Uterine smooth muscle cell (primary cell): ENCODE measurements around the gene ASCL4. TPM values are rescaled to one million over a fixed set of nuclear protein-coding genes. Genes with fewer than 3 reads are reported as not detected.

ENCODE experiments used
- total RNA-seq: library from RNA; depleted of rRNA; stranded (reverse); fragments of >200 nt; gene quantifications from 2 replicates; pipeline ENCODE4 v1.2.3, GENCODE V29; 2014

Gene ASCL4, protein sequence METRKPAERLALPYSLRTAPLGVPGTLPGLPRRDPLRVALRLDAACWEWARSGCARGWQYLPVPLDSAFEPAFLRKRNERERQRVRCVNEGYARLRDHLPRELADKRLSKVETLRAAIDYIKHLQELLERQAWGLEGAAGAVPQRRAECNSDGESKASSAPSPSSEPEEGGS
- not detected in 2 replicates for total RNA-seq

DNA sequence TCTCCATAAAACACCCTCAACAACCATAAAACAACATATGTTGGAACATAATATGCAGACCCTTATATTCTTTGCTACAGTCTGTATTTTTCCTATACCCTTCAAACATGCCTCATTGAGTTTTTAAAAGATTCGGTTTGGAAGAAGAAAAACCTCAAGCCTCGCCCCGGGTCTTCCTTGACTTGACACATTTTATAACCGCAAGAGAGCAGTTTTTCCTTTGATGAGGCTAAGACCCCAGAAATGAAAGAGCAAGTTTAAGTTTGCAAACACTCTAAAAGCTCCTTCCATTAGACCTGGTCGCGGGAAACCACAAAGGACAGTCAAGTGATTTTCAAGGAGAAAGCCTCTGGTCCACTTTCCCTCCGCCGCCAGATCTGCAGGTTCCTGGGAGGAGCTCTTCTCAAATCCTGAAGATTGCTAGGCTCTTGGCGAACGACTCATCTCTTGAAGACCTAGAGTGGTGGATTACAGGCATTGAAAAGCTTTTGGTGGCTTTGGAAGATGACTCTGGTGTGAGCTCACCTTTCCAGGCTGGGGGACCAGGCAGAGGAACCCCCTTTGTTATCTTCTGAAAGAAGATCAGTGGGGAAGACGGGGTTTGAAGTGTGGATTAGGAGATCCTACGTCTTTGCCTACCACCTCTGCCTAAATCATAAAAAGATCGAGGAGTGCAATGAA, at the start of gene ASCL4:
ASCL4 (plus strand) TSS at position 356 of the 681 bp plus-strand sequence. CDS start 515 bp downstream, outside the sequence.

DNA sequence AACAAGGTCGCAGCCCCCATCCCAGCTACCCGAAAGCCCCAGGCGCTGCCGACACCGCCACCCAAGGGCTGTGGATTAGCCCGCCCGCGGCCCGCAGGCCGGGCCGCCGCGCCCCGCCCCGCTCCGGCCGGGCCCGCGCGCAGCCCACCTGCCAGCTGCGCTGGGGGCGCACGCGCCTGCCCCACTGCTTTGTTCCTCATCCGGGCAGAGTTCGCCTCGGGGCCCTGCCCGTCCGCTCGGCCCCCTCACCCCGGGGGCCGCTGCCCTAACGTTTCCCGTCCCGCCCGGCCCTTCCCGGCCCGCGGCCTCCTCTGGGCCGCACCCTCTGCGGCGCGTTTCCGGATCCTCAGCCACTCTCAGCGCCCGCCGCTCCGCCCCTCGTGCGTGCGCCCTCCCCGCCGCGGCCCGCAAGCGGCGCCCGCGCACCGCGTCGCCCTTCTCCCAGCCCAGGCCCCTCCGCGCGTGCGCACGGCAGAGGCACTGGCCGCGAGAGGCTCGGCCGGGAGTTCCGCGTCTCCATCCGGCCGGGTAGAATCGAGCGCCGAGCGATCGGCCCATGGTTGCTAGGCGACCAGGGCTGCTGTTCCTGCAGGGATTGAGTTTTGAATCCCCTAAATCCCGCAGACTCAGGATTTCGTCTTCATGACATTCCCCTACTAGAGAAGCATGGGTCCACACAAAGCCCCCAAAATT, 13.5 kb upstream of the ASCL4 start, which contains the start of gene PRDM4:
PRDM4 (minus strand) TSS at position 329 of the 693 bp plus-strand sequence. CDS start 622 bp downstream, outside the sequence.

Other genes starting within 250 kb of the ASCL4 start
- gene PWP1, start 88.9 kb upstream of the ASCL4 start, total RNA-seq = 104 and 200 TPM in 2 replicates
- 29.9 and 30.7 TPM in 2 replicates for gene PRDM4, start 13.6 kb upstream of the ASCL4 start, total RNA-seq